GM23338 (cell line): Measurements from ENCODE around the gene RPN2. TPM values are rescaled to one million over a fixed set of nuclear protein-coding genes. Genes with fewer than 3 reads are reported as not detected.

Source experiments
- ATAC-seq: fragments of 200-7000 bp; cut with Tn5 transposase; 3 replicates; pipeline ENCODE4 v1.9.1; 2020
- DNase-seq: peaks from one replicate; pipeline ENCODE4 v3.0.0-alpha.2; 2015; ENCODE audit warnings: low spot score
- H2AFZ ChIP-seq: fragments of 200-600 bp; sonication (generic); 2 replicates; pipeline ENCODE4 v1.8.0; 2016; ENCODE audit warnings: antibody characterized with exemption, mild to moderate bottlenecking, moderate library complexity
- H3F3A ChIP-seq: fragments of 200-600 bp; sonication (generic); replicated peaks from 2 replicates; pipeline ENCODE4 v1.8.0; 2017; ENCODE audit warnings: antibody characterized with exemption, mixed run types, low read depth
- H3K27ac ChIP-seq: fragments of 200-600 bp; sonication (generic); 2 replicates; pipeline ENCODE4 v1.6.1; 2016; ENCODE audit warnings: low read depth
- H3K27me3 ChIP-seq: fragments of 200-600 bp; sonication (generic); 2 replicates; pipeline ENCODE4 v1.8.0; 2016; ENCODE audit warnings: mild to moderate bottlenecking, mixed run types, moderate library complexity; ENCODE audit not compliant: insufficient read depth
- H3K36me3 ChIP-seq: fragments of 200-600 bp; sonication (generic); 2 replicates; pipeline ENCODE4 v1.8.0; 2016; ENCODE audit warnings: mild to moderate bottlenecking; ENCODE audit not compliant: insufficient read depth
- H3K4me1 ChIP-seq: fragments of 200-600 bp; sonication (generic); 2 replicates; pipeline ENCODE4 v1.8.0; 2016; ENCODE audit warnings: mild to moderate bottlenecking, moderate library complexity; ENCODE audit not compliant: insufficient read depth
- H3K4me2 ChIP-seq: fragments of 200-600 bp; sonication (generic); 2 replicates; pipeline ENCODE4 v1.7.1; 2017; ENCODE audit warnings: mixed run types
- H3K4me3 ChIP-seq: fragments of 200-600 bp; sonication (generic); 2 replicates; pipeline ENCODE4 v1.6.1; 2016; ENCODE audit warnings: mixed run types
- H3K79me2 ChIP-seq: fragments of 200-600 bp; sonication (generic); replicated peaks from 2 replicates; pipeline ENCODE4 v1.8.0; 2017; ENCODE audit warnings: mild to moderate bottlenecking; ENCODE audit not compliant: insufficient read depth
- H3K9me2 ChIP-seq: fragments of 200-600 bp; sonication (generic); 2 replicates; pipeline ENCODE4 v1.8.0; 2017; ENCODE audit not compliant: insufficient read depth
- H4K20me1 ChIP-seq: fragments of 200-600 bp; sonication (generic); replicated peaks from 2 replicates; pipeline ENCODE4 v1.8.0; 2017; ENCODE audit warnings: mild to moderate bottlenecking; ENCODE audit not compliant: insufficient read depth
- H3K27ac Mint-ChIP-seq: 2 replicates; pipeline ENCODE4 v1.8.0; 2020; ENCODE audit warnings: inconsistent platforms, mild to moderate bottlenecking, moderate library complexity, mixed read lengths
- H3K27me3 Mint-ChIP-seq: 3 replicates; pipeline ENCODE4 v1.8.0; 2022; ENCODE audit warnings: low read depth, mild to moderate bottlenecking, moderate library complexity, mixed read lengths, inconsistent platforms; ENCODE audit not compliant: insufficient read depth, poor library complexity
- H3K36me3 Mint-ChIP-seq: 3 replicates; pipeline ENCODE4 v1.8.0; 2021; ENCODE audit warnings: low read depth, mild to moderate bottlenecking, inconsistent platforms, moderate library complexity, mixed read lengths
- H3K4me1 Mint-ChIP-seq: 3 replicates; pipeline ENCODE4 v1.8.0; 2020; ENCODE audit warnings: mild to moderate bottlenecking, inconsistent platforms, mixed read lengths
- H3K4me3 Mint-ChIP-seq: 3 replicates; pipeline ENCODE4 v1.8.0; 2021; ENCODE audit warnings: moderate library complexity, mild to moderate bottlenecking, inconsistent platforms, mixed read lengths
- H3K9me3 Mint-ChIP-seq: 3 replicates; pipeline ENCODE4 v1.8.0; 2020; ENCODE audit warnings: moderate library complexity, mild to moderate bottlenecking, inconsistent platforms, mixed read lengths
- CREB1 ChIP-seq: fragments of 250-450 bp; sonication (Bioruptor Pico); IDR thresholded peaks from 2 replicates; pipeline ENCODE4 v1.5.0; 2020; ENCODE audit warnings: low read depth, mild to moderate bottlenecking, moderate library complexity
- CTCF ChIP-seq, 2 experiments: fragments of 200-600 bp in 1 of 2; sonication (generic) in 1 of 2; conservative IDR thresholded peaks; 2 replicates each; pipeline versions ENCODE4 v1.5.1 to v1.6.1; 2016 to 2017; ENCODE audit warnings: antibody characterized with exemption in 2 of 2, low read depth in 2 of 2, mild to moderate bottlenecking in 2 of 2, moderate library complexity in 1 of 2
- ETS1 ChIP-seq: IDR thresholded peaks from 2 replicates; pipeline ENCODE4 v1.6.1; 2016; ENCODE audit warnings: antibody characterized with exemption
- EZH2 ChIP-seq: fragments of 200-600 bp; sonication (generic); IDR thresholded peaks from one replicate; pipeline ENCODE4 v1.8.0; 2017; ENCODE audit warnings: antibody characterized with exemption, mild to moderate bottlenecking, low read depth; ENCODE audit not compliant: unreplicated experiment
- EZH2phosphoT487 ChIP-seq: fragments of 200-600 bp; sonication (generic); IDR thresholded peaks from one replicate; pipeline ENCODE4 v1.8.1; 2018; ENCODE audit warnings: antibody characterized with exemption; ENCODE audit not compliant: unreplicated experiment
- JUNB ChIP-seq: IDR thresholded peaks from one replicate; pipeline ENCODE4 v1.6.1; 2016; ENCODE audit warnings: antibody characterized with exemption; ENCODE audit not compliant: unreplicated experiment
- NANOG ChIP-seq: IDR thresholded peaks from 2 replicates; pipeline ENCODE4 v1.6.1; 2016; ENCODE audit warnings: antibody characterized with exemption, borderline replicate concordance
- POLR2AphosphoS5 ChIP-seq: IDR thresholded peaks from 2 replicates; pipeline ENCODE4 v1.6.1; 2016; ENCODE audit warnings: antibody characterized with exemption, low read depth
- REST ChIP-seq: IDR thresholded peaks from one replicate; pipeline ENCODE4 v1.6.1; 2018; ENCODE audit warnings: antibody characterized with exemption; ENCODE audit not compliant: unreplicated experiment
- STAT1 ChIP-seq: IDR thresholded peaks from one replicate; pipeline ENCODE4 v1.6.1; 2016; ENCODE audit warnings: antibody characterized with exemption; ENCODE audit not compliant: unreplicated experiment
- ZNF114 ChIP-seq: fragments of 250-450 bp; sonication (Bioruptor Pico); IDR thresholded peaks from 2 replicates; pipeline ENCODE4 v1.5.0; 2020; ENCODE audit warnings: mild to moderate bottlenecking, moderate library complexity
- ZNF331 ChIP-seq: fragments of 250-450 bp; sonication (Bioruptor Pico); IDR thresholded peaks from 2 replicates; pipeline ENCODE4 v1.5.0; 2020; ENCODE audit warnings: low read depth, mild to moderate bottlenecking, moderate library complexity
- ZNF462 ChIP-seq: fragments of 250-450 bp; sonication (Bioruptor Pico); IDR thresholded peaks from 2 replicates; pipeline ENCODE4 v1.5.0; 2020; ENCODE audit warnings: mild to moderate bottlenecking, moderate library complexity
- polyA plus RNA-seq: library from polyadenylated mRNA; unstranded; fragments of >200 nt; fragmentation: Nextera tagmentation; extraction: Ambion mirVana; gene quantifications from 2 replicates; pipeline ENCODE4 v1.2.1, GENCODE V29; 2016
- total RNA-seq: library from RNA; depleted of rRNA; stranded (reverse); fragments of >200 nt; shearing (Covaris generic); gene quantifications from 2 replicates; pipeline ENCODE4 v1.2.3, GENCODE V29; 2014

Gene RPN2
- total and polyA plus RNA-seq, 2 experiments from 2014 or later, result 244 to 302 TPM

- H3F3A ChIP-seq, result no peaks in the 10 kb centered on the region
- Mint-ChIP-seq H3K27me3 (peaks cover 2% of the 10 kb centered on the region), H3K36me3 (no peaks in the 10 kb centered on the region), H3K4me3 (no peak overlapping the region), H3K4me1 (no peaks in the 10 kb centered on the region), H3K9me3 (no peaks in the 10 kb centered on the region), H3K27ac (no peak overlapping the region)
- no peaks in the 10 kb centered on the region for H3K36me3 ChIP-seq
- no peak overlapping the region for H3K27ac ChIP-seq
- no peaks in the 10 kb centered on the region for H3K9me2 ChIP-seq
- no peaks in the 10 kb centered on the region for H4K20me1 ChIP-seq
- H3K79me2 ChIP-seq, result no peaks in the 10 kb centered on the region
- DNase-seq, result no peak
- TF ChIP-seq NANOG (no peak), POLR2AphosphoS5 (no peak), ZNF462 (CRISPR knock-in tag) (no peak), ETS1 (no peak), STAT1 (no peak), ZNF331 (CRISPR knock-in tag) (no peak), ZNF114 (CRISPR knock-in tag) (no peak), CTCF (conservative IDR thresholded peaks at IDR 0.05; ENCODE audit: low read depth in 2 of 2) (no peak), CREB1 (no peak), EZH2phosphoT487 (no peak), REST (no peak), EZH2 (no peak), JUNB (no peak)
- ATAC-seq, result no peak
- no peak overlapping the region for H3K4me2 ChIP-seq
- no peak overlapping the region for H2AFZ ChIP-seq
- H3K27me3 ChIP-seq, result no peaks in the 10 kb centered on the region
- H3K4me1 ChIP-seq, result no peaks in the 10 kb centered on the region
- H3K4me3 ChIP-seq, result no peak overlapping the region
Measured at GRCh38 chr20:37137547-37137946, 41.6 kb upstream of the RPN2 start.
